ENCODE results near the gene ZNF629. TPM values are rescaled to one million over a fixed set of nuclear protein-coding genes. Genes with fewer than 3 reads are reported as not detected.
"Not testable (repeated sequence)": the region's sequence is repeated elsewhere in the genome, so short reads cannot be mapped to it uniquely, and the experiment has no call there.

ZNF629 gene
- total RNA-seq, 2 experiments from 2014 or later, result 1.0 to 2.5 TPM

DNA sequence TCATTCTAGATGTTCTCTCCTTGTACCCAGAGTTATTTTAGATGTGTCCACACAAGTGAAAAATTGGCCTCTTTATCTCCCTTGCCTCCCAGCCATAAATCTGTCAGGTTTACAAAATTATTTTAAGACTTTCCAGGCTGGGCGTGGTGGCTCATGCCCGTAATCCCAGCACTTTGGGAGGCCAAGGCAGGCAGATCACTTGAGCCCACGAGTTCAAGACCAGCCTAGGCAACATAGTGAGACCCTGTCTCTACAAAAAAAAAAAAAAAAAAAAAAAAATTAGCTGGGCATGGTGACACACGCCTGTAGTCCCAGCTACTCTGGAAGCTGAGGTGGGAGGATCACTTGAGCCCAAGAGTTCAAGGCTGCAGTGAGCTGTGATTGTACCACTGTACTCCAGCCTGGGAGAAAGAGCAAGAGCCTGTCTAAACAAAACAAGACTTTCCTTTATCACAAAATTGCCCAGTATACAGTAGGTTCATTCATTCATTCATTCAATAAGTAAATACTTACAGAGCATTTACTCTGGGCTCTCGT, 22.0 kb upstream of the ZNF629 start:
- CTCF ChIA-PET (ENCODE audit: unreplicated experiment); intact Hi-C loops (cut with micrococcal nuclease; ENCODE audit: unreplicated experiment); H3K36me3 ChIP-seq (ENCODE audit: insufficient read depth, low read length); DNase-seq (ENCODE audit: low spot score); BruUV-seq (replicated peaks); H3K79me2 ChIP-seq (ENCODE audit: insufficient read depth, low read depth, low read length); H3K27ac ChIP-seq (ENCODE audit: low read depth, low read length, poor library complexity, severe bottlenecking); H3K9me2 ChIP-seq (ENCODE audit: insufficient read depth, low read length); H2AFZ ChIP-seq (ENCODE audit: low read length); H3K4me1 ChIP-seq (ENCODE audit: insufficient read depth, low read length, poor library complexity, severe bottlenecking); H4K20me1 ChIP-seq (ENCODE audit: insufficient read depth, low read length); H3K4me3 ChIP-seq (ENCODE audit: low read depth, low read length, poor library complexity, severe bottlenecking); H3K4me2 ChIP-seq (ENCODE audit: low read length); H3K9me3 ChIP-seq (ENCODE audit: low read length): not testable (repeated sequence)
- POLR2A ChIA-PET, result interaction anchor here (0.6 kb wide), 1 partner anchor 331 kb away, joined by 3 read pairs; no protein-coding TSS in a partner anchor

DNA sequence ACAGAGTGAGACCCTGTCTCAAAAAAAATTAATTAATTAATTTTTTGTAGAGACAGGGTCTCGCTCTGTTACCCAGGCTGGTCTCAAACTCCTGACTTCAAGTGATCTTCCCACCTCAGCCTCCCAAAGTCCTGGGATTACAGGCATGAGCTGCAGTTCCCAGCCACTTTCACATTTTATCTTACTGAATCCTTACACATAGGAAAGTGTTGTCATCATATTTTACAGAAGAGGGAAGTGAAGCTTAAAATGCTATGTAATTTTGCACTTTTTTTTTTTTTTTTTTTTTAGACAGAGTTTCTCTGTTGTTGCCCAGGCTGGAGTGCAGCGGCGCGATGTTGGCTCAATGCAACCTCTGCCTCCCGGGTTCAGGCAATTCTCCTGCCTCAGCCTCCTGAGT, 21.1 kb upstream of the ZNF629 start:
- Histone ChIP-seq H3K9me3 (ENCODE audit: low read length) (no peaks in the 10 kb centered on the region), H3K4me1 (ENCODE audit: insufficient read depth, low read length, poor library complexity, severe bottlenecking) (peaks cover 3% of the 10 kb centered on the region), H3K27ac (ENCODE audit: low read depth, low read length, poor library complexity, severe bottlenecking) (no peak overlapping the region), H2AFZ (ENCODE audit: low read length) (no peak overlapping the region), H3K36me3 (ENCODE audit: insufficient read depth, low read length) (no peaks in the 10 kb centered on the region), H3K4me2 (ENCODE audit: low read length) (no peak overlapping the region), H3K9me2 (ENCODE audit: insufficient read depth, low read length) (no peaks in the 10 kb centered on the region), H3K4me3 (ENCODE audit: low read depth, low read length, poor library complexity, severe bottlenecking) (no peak overlapping the region), H3K79me2 (ENCODE audit: insufficient read depth, low read depth, low read length) (no peaks in the 10 kb centered on the region), H4K20me1 (ENCODE audit: insufficient read depth, low read length) (no peaks in the 10 kb centered on the region)
- DNase-seq (ENCODE audit: low spot score), result no peak
- ChIA-PET POLR2A (interaction anchor here (1.2 kb wide), 1 partner anchor 9 kb away, joined by 4 read pairs; no protein-coding TSS in a partner anchor), CTCF (ENCODE audit: unreplicated experiment) (interaction anchor here (0.6 kb wide), 1 partner anchor 17 kb away, joined by 4 read pairs; no protein-coding TSS in a partner anchor)
- intact Hi-C loops (cut with micrococcal nuclease; ENCODE audit: unreplicated experiment), result no loop called here
- TF ChIP-seq EZH2phosphoT487 (IDR thresholded peaks at IDR 0.05; ENCODE audit: borderline replicate concordance, low read depth, low read length), result no peak
- TF ChIP-seq, protein P1, sequence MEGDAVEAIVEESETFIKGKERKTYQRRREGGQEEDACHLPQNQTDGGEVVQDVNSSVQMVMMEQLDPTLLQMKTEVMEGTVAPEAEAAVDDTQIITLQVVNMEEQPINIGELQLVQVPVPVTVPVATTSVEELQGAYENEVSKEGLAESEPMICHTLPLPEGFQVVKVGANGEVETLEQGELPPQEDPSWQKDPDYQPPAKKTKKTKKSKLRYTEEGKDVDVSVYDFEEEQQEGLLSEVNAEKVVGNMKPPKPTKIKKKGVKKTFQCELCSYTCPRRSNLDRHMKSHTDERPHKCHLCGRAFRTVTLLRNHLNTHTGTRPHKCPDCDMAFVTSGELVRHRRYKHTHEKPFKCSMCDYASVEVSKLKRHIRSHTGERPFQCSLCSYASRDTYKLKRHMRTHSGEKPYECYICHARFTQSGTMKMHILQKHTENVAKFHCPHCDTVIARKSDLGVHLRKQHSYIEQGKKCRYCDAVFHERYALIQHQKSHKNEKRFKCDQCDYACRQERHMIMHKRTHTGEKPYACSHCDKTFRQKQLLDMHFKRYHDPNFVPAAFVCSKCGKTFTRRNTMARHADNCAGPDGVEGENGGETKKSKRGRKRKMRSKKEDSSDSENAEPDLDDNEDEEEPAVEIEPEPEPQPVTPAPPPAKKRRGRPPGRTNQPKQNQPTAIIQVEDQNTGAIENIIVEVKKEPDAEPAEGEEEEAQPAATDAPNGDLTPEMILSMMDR (conservative IDR thresholded peaks at IDR 0.05; ENCODE audit: low read length), result no peak
- BruUV-seq (replicated peaks), result no TSS peak

DNA sequence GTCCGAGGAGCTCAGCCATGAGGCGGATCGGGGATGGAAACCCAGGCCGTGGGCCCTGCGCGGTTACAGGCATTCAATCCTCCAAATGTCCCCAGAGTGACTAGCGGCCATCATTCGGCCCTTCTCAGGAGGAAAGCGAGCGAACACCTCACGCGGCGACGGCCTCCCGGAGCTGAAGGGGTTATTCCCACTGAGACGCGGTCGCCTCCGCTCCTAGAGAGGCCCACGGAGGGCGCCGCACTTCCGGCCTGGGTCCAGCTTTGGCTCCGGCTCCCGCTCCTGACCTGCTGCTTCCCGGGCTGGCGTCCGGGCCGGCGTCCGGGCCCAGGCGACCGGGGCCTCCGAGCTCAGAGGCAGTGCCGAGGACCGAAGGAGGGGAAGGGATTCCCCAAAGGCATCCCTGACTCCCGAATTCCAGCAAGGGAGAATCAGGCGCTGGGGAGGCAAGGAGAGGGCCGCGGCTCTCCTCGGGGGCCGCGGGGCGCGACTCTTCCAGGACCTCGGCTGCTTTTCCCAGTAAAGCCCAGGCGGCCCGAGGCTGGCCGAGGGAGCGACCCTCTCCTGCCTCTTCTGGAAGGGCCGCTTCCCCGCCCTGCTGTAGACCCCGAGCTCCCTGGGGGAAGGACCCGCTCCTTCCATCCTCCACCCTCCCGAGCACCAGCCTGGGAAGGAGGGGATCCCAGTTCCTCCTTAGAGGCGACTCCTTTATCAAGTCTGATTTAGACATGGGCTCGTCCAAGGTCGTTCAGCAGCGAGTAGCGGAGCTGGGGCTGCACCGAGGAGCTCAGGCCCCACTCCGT, 18.6 kb upstream of the ZNF629 start:
- Histone ChIP-seq H4K20me1 (ENCODE audit: insufficient read depth, low read length) (no peaks in the 10 kb centered on the region), H3K4me3 (ENCODE audit: low read depth, low read length, poor library complexity, severe bottlenecking) (peak overlapping the region; percentile 20), H3K79me2 (ENCODE audit: insufficient read depth, low read depth, low read length) (no peaks in the 10 kb centered on the region), H3K4me1 (ENCODE audit: insufficient read depth, low read length, poor library complexity, severe bottlenecking) (peaks cover 4% of the 10 kb centered on the region), H3K9me3 (ENCODE audit: low read length) (no peaks in the 10 kb centered on the region), H2AFZ (ENCODE audit: low read length) (peak overlapping the region; percentile 75; the same call in 1 of the 2 replicates), H3K9me2 (ENCODE audit: insufficient read depth, low read length) (no peaks in the 10 kb centered on the region), H3K27ac (ENCODE audit: low read depth, low read length, poor library complexity, severe bottlenecking) (no peak overlapping the region), H3K36me3 (ENCODE audit: insufficient read depth, low read length) (no peaks in the 10 kb centered on the region), H3K4me2 (ENCODE audit: low read length) (peak overlapping the region; percentile 18; the same call in 1 of the 2 replicates)
- DNase-seq (ENCODE audit: low spot score), result no peak
- no TSS peak for BruUV-seq (replicated peaks)
- ChIA-PET CTCF (ENCODE audit: unreplicated experiment) (interaction anchor here (0.6 kb wide), 1 partner anchor 137 kb away, joined by 4 read pairs; no protein-coding TSS in a partner anchor), POLR2A (interaction anchor here (0.7 to 1.2 kb wide), 2 partner anchors 8 to 91 kb away, joined by 3 read pairs; no protein-coding TSS in a partner anchor)
- TF ChIP-seq, protein P1 (conservative IDR thresholded peaks at IDR 0.05; ENCODE audit: low read length), result no peak
- TF ChIP-seq EZH2phosphoT487 (IDR thresholded peaks at IDR 0.05; ENCODE audit: borderline replicate concordance, low read depth, low read length), result no peak
- intact Hi-C loops (cut with micrococcal nuclease; ENCODE audit: unreplicated experiment), result no loop called here

All from OCI-LY7 (cell line).